NT2/D1 (cell line): Measurements from ENCODE around the gene FMNL2.

Source experiments
- DNase-seq: peaks from one replicate; pipeline ENCODE4 v3.0.0-alpha.2; 2011; ENCODE audit warnings: low read depth, low spot score
- H3K27me3 ChIP-seq: 2 replicates; pipeline ENCODE4 v1.6.0; 2011; ENCODE audit warnings: mild to moderate bottlenecking; ENCODE audit not compliant: insufficient read length, insufficient read depth
- H3K36me3 ChIP-seq: 2 replicates; pipeline ENCODE4 v1.6.1; 2011; ENCODE audit warnings: mild to moderate bottlenecking, low read length, mixed read lengths; ENCODE audit not compliant: insufficient read depth, insufficient read length
- H3K4me1 ChIP-seq: 2 replicates; pipeline ENCODE4 v1.5.1; 2011; ENCODE audit not compliant: insufficient read depth, insufficient read length
- H3K4me3 ChIP-seq: 2 replicates; pipeline ENCODE4 v1.5.1; 2011; ENCODE audit warnings: low read depth; ENCODE audit not compliant: insufficient read length
- H3K9ac ChIP-seq: 2 replicates; pipeline ENCODE4 v1.6.0; 2011; ENCODE audit warnings: low read depth; ENCODE audit not compliant: insufficient read length
- H3K9me3 ChIP-seq: 2 replicates; pipeline ENCODE4 v1.5.1; 2011; ENCODE audit warnings: mild to moderate bottlenecking, low read length; ENCODE audit not compliant: insufficient read depth
- SUZ12 ChIP-seq: IDR thresholded peaks from 2 replicates; pipeline ENCODE4 v1.6.1; 2011; ENCODE audit not compliant: insufficient read length, insufficient read depth; ENCODE audit errors: extremely low read depth
- YY1 ChIP-seq: IDR thresholded peaks from 2 replicates; pipeline ENCODE4 v1.6.1; 2011; ENCODE audit not compliant: insufficient read length, insufficient read depth
- ZNF274 ChIP-seq: IDR thresholded peaks from 2 replicates; pipeline ENCODE4 v1.6.1; 2011; ENCODE audit warnings: mild to moderate bottlenecking, low read depth, low read length

The FMNL2 gene

DNA sequence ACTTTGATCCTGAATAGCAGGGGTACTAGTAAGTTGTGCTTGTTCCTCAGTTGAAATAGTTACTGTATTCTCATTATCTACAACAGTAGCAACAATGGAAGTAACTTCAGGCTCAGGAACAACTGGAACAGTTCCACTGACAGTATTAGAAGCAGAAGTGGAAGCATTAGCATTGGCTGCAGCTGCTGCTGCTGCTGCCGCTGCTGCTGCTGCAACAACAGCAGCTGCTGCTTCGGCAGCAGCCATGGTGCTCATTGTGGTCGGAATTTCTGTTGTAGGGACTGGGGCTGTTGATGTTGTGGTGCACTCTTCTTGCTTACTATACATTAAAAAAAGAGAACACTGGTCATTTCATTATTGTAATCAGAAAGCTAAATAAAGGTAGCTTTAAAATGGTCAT, 341.5 kb downstream of the FMNL2 start:
- H3K27me3 ChIP-seq = no peaks in the 10 kb centered on the region
- H3K9me3 ChIP-seq = no peaks in the 10 kb centered on the region
- peaks cover 89% of the 10 kb centered on the region for H3K36me3 ChIP-seq
- no peaks in the 10 kb centered on the region for H3K4me1 ChIP-seq
- TF ChIP-seq YY1 (no peak), SUZ12 (no peak), ZNF274 (no peak)
- no peak overlapping the region for H3K9ac ChIP-seq
- H3K4me3 ChIP-seq = no peak overlapping the region
- no peak for DNase-seq

DNA sequence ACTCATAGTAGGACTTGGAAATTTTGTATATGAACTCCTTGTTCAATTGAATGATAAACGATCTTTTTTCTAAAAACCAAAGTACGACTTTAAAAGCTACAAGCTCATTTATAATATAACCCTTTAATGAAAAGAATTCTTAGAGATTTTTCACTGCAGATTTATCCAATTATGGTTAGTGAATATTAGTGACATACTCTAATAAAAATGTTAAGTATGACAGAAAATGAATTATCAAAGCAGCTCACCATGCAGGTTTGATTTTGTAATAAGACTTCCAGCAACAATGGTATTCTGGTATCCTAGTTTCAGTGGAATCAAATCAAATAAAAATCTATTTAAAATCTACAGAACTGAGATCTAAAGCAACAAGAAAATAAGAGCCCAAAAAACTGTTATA, 343.8 kb downstream of the FMNL2 start:
- H3K27me3 ChIP-seq = no peaks in the 10 kb centered on the region
- H3K36me3 ChIP-seq = peaks cover 71% of the 10 kb centered on the region
- H3K4me3 ChIP-seq = no peak overlapping the region
- no peak for DNase-seq
- TF ChIP-seq SUZ12 = no peak
- TF ChIP-seq YY1 = no peak
- no peak for TF ChIP-seq ZNF274
- no peaks in the 10 kb centered on the region for H3K9me3 ChIP-seq
- no peaks in the 10 kb centered on the region for H3K4me1 ChIP-seq
- no peak overlapping the region for H3K9ac ChIP-seq

DNA sequence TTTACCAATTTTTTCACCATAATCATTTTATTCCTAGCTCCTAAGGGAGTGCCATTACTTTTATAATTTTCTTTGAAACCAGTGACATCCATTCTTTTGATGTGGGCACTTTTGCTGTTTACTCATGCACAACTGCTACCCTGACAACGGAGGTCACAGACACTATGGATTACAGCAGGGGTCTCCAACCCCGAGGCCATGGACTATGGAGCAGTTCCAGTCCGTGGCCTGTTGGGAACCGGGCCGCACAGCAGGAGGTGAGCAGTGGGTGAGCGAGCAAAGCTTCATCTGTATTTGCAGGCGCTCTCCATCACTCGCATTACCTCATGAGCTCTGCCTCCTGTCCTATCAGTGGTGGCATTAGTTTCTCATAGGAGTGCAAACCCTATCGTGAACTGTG, 347.7 kb downstream of the FMNL2 start:
- Histone ChIP-seq H3K9ac (no peak overlapping the region), H3K36me3 (peaks cover 53% of the 10 kb centered on the region), H3K27me3 (no peaks in the 10 kb centered on the region), H3K4me3 (no peak overlapping the region), H3K9me3 (no peaks in the 10 kb centered on the region), H3K4me1 (no peaks in the 10 kb centered on the region)
- peak; percentile 5 for DNase-seq
- TF ChIP-seq SUZ12 (no peak), ZNF274 (no peak), YY1 (no peak)

DNA sequence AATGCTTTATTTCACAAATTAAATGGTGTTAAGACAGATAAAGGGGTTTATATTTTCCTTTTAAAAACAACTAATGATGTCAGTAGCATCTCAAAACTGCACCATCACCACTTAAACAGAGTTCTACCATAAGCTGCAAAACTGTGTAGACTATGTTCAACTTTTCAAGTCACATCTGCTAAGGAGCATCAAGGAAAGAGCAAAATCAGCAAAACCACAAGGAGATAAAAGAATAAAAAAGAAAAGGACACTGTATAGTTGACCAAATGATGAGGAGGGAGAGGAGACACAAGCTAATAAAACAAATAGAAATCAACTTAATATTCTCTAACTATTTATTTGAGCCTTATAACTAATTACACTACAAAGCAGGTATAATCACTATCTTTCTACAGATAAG, 348.4 kb downstream of the FMNL2 start:
- no peak for DNase-seq
- Histone ChIP-seq H3K9me3 (no peaks in the 10 kb centered on the region), H3K4me1 (no peaks in the 10 kb centered on the region), H3K36me3 (peaks cover 53% of the 10 kb centered on the region), H3K27me3 (no peaks in the 10 kb centered on the region), H3K4me3 (no peak overlapping the region), H3K9ac (no peak overlapping the region)
- TF ChIP-seq YY1 (no peak), SUZ12 (no peak), ZNF274 (no peak)

DNA sequence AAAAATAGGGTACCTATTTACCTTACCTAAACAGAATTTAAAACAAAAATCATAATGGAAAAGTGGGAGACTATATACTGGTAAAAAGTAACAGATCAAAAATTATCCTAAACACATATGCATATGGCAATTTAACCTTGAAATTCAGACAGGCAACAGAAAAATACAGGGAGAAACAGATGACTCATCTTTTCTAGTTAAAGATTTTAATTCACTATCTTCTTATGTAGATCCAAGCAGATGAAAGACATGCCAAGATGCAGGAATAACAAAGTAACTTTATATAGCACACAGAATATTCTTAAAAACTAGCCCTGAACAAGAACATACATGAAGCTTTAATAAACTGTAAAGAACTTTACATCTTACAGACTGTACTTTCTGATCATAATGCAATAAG, 351.3 kb downstream of the FMNL2 start:
- Histone ChIP-seq H3K4me3 (no peak overlapping the region), H3K36me3 (peaks cover 56% of the 10 kb centered on the region)

DNA sequence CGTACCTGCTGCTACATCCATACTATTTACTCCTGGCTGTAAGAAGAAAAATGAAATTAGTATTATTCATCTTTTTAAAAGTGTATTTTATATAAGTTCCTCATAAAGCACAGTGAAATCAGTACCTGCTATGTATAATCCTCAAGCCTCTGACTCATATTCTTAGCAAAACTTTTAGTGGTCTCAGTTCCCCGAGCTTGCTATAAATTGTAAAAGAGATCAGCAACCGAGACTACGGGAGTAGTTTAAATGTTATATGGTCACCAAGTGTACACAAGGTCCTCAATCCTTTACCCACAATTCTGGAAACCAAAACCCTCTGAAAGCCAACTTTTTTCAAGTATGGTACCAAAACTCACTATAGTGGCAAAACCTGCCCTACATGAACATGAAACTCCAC, 358.1 kb downstream of the FMNL2 start:
- Histone ChIP-seq H3K4me1 (no peaks in the 10 kb centered on the region), H3K4me3 (no peak overlapping the region), H3K36me3 (peaks cover 60% of the 10 kb centered on the region), H3K9me3 (no peaks in the 10 kb centered on the region), H3K27me3 (no peaks in the 10 kb centered on the region), H3K9ac (no peak overlapping the region)
- no peak for TF ChIP-seq YY1
- no peak for TF ChIP-seq SUZ12
- DNase-seq = no peak

More for the DNA sequence above, 351.3 kb downstream of the FMNL2 start:
- Histone ChIP-seq H3K4me1 (no peaks in the 10 kb centered on the region), H3K27me3 (no peaks in the 10 kb centered on the region), H3K9ac (no peak overlapping the region), H3K9me3 (no peaks in the 10 kb centered on the region)
- no peak for DNase-seq
- no peak for TF ChIP-seq YY1
- no peak for TF ChIP-seq ZNF274
- TF ChIP-seq SUZ12 = no peak

DNA sequence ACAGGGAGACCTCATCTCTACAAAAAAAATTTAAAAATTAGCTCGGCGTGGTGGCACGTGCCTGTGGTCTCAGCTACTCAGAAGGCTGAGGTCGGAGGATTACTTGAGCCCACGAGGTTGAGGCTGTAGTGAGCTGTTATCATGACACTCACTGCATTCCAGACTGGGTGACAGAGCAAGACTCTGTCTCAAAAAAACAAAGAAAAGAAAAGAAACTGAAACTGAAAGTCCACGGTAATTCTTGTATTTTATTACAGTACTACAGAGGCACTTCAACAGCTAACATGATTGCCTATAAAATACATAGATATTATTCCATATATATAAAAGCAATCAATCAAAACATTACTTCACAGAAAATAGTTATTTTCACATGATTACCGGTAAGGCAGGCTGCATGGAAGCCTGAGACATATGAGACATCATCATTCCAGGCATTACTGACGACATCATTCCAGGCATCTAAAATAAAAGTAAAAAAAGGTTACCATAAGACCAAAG, 359.2 kb downstream of the FMNL2 start:
- H3K36me3 ChIP-seq = peaks cover 57% of the 10 kb centered on the region
- H3K9me3 ChIP-seq = no peaks in the 10 kb centered on the region
- no peak for DNase-seq
- H3K4me3 ChIP-seq = no peak overlapping the region
- TF ChIP-seq SUZ12 (no peak), ZNF274 (no peak), YY1 (no peak)
- no peaks in the 10 kb centered on the region for H3K4me1 ChIP-seq
- H3K27me3 ChIP-seq = no peaks in the 10 kb centered on the region
- no peak overlapping the region for H3K9ac ChIP-seq
